SKM-1 treated with dmso at 0.1 percent for 144 hours (cell line): Measurements from ENCODE around the gene FGF23.
"Not testable (repeated sequence)": the region's sequence is repeated elsewhere in the genome, so short reads cannot be mapped to it uniquely, and the experiment has no call there.

ENCODE experiments used
- DNase-seq: peaks from one replicate; lab custom pipeline; 2025; ENCODE audit not compliant: unreplicated experiment; lab: John Stamatoyannopoulos, UW

The FGF23 gene

DNA sequence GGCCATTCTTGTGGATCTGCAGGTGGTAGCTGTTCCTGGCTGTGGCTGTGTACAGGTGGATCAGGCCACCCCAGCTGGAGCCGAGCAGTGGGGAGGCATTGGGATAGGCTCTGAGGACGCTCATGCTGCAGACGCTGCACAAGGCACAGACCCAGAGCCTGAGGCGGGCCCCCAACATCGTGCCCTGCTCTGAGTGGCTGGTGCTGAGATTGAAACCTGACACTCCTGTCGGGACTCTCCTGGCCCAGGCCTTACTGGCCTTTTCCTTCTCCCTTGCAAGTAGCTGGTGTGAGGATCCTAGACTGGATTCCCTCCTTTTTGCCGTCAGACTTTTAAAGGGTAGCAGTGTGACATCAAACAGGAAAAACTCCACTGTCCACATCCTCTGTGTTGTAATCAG lies at the start of gene FGF23:
Gene FGF23, minus strand, starts transcription at position 308 of the 400 bp plus-strand sequence. Its CDS starts 130 bp downstream, at position 178.
- no peak for DNase-seq

DNA sequence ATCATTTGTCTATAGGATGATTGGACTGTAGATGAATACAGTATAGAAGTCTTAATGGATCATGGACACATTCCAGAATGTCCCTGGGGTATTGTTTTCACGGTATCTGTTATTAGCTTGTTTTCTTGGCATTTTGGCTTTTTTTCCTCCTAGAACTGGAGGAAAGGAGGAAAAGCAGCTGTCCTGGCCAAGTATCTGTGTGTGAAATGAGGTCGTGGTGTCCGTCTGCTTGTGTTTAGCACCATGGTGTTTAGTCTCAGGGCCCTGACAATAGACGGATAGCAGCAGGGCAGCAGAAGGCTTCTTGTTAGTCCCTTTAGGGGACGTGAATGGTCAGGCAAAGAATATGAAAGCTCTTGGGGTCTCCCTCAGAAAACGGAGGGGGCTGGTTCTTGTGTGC lies 44.9 kb upstream of the FGF23 start:
- no peak for DNase-seq

DNA sequence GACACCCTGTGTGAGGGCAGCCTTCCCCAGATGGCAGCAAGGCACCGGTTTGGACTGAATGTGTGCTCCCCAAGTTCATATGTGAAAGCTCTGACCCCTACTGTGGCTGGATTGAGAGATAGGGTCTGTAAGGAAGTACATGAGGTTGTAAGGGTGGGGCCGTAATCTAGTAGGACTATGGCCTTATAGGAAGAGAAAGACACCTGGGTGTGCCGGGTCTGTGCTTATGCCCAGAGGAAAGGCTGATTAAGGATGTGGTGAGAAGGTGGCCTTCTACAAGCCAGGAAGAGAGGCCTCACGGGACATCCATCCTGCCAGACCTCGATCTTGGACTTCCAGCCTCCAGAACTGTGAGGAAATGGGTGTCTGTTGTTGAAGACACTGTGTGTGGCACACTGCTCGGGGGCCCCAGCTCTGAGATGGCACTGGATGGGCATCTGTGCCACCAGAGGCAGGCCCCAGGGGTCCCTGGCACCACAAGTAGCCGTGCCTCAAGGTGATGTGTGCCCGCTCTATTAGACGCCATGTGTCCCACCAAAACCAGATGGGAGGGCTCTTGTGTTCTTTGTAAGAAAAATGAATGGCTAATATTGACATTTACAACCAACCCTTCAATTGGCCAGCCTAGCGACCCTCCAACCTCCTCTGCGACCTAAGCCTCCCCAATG lies 44.1 kb upstream of the FGF23 start:
- no peak for DNase-seq

DNA sequence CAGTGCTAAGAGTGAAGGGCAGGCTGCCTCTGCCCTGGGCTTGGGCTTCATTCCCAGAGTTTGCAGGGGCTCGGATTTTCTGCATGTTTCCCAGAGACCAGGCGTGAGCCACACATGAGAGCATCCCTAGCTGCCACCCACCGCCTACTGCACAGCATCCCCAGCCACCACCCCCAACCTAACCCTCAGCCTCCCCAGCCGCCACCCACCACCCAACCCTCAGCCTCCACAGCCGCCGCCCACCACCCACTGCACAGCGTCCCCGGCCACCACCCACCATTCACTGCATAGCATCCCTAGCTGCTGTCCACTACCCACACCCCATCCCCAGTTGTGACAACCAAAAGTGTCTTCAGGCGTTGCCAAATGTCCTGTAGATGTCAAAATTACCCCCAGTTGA lies 43.5 kb upstream of the FGF23 start:
- no peak for DNase-seq

DNA sequence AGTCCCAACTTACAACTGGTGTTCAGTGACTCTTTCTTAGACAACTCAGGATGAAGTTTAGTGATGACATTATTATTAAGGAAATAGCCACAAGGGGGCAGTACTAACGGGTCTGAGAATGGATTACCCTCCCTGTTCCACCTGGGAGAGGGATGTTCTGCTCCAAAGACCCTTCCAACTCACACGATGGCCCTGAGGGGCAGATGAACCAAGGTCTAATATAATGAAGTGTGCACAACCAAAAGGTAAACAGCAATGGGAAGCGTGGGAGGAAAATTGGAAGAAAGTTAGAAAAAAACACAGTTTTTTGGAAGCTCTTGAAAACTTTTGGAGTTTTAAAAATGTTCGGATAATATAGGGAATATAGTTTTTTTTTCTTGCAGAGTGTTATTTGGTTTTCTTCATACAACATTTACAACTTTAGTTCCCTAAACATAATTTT lies 42.1 kb upstream of the FGF23 start:
- DNase-seq: peak; percentile 18

DNA sequence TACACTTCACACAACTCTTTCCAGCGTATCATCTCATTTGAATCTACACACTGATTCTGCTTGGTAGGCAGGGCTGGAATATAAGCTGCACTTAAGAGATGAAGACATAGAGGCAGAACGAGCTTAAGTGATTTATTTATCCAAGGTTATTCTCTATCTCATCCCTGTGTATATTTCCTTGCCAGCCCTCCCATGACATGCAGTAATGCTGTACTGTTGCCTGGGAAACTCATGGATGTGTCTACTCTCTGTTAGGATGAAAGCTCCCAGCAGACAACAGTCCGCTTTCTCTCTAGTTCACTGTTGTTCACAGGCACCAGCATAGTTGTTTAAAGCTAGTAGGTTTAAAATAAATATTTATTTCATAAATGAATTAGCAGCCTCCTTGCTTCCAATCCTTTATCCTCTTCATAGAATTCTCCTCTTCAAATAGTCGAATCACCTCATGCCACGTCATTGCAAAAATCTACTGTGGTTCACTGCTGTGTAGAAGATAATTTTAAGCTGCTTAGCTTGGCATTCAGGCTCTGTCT lies 40.7 kb upstream of the FGF23 start:
- no peak for DNase-seq

DNA sequence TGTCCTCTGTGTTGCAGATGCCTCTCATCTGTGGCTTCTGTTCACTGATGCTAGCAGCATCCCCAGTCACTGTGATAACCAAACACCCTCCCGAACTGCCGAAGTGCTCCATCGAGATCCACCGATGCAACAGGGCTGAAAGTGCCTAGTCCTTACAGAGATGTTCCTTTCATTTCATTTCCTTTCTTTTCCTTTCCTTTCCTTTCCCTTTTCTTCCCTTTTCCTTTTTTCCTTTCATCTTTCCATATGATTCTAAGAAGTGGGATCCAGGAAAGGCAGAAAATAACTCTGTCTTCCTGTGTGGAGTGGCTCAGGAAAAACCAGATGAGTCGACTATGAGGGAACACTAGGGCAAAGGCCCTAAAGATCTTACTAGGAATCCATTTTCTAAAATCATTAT lies 39.4 kb upstream of the FGF23 start:
- DNase-seq: no peak

DNA sequence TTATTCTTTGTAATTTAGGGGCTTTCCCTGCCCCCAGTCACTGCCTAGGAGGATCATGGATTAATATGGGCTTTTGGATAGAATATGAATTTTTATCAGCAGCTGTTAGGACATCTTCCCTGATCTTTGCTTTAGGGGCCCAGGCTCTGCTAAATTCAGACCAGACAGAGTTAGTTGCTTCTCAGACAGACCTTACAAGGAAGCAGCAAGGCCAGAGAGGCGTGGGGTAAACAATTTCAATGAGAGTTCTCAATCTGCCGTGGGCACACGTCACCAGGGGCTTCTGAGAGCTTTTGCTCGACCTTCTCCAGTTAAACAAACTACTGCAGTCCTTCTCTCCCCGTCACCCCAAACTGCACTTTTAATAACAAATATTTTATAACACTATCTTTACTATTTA lies 38.4 kb upstream of the FGF23 start:
- no peak for DNase-seq

DNA sequence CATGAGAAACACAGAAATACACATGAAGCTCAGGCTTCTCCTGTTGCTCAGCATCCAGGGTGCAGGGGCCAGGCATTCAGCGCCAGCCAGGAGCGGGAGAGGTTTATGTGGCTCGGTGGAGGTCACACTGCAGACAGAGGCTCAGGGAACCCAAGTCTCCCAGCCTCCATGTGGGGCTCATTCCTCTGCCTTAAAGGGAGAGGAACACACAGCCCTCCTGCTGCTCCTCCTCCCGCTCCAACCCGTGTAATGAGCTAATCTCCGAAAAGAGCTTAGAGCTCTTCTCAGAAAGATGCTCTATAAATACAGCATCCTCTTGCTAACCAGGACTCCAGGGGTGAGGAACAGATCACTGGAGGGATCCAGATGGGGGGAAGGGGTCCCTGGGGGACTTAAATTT lies 37.9 kb upstream of the FGF23 start:
- DNase-seq: no peak

DNA sequence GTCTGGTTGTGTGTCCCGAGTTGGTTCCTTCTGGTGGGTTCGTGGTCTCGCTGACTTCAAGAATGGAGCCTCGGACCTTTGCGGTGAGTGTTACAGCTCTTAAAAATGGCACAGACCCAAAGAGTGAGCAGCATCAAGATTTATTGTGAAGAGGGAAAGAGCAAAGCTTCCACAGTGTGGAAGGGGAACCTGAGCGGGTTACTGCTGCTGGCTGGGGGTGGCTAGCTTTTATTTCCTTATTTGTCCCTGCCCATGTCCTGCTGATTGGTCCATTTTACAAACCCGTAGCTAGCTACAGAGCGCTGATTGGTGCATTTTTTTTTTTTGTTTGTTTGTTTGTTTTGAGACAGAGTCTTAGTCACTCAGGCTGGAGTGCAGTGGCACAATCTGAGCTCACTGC lies 36.8 kb upstream of the FGF23 start:
- DNase-seq: no peak

DNA sequence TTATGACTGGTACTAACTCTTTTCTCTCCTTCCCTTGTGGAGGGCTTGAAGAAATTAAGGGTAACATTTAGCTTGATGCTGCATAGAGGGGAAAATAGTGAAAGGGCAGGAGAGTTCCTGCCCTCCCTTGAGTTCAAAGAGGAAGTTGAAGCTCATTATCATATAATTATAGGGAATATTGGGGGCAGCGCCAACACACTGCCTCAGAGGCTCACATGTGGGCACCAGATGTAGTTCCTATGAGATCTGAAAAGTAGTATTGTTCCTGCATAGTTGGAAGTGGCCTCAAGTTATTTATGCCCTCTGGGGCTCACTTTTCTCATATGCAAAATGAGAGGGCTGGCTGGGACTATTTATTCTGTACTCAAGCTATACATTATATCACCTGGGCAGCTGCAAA lies 33.0 kb upstream of the FGF23 start:
- no peak for DNase-seq

DNA sequence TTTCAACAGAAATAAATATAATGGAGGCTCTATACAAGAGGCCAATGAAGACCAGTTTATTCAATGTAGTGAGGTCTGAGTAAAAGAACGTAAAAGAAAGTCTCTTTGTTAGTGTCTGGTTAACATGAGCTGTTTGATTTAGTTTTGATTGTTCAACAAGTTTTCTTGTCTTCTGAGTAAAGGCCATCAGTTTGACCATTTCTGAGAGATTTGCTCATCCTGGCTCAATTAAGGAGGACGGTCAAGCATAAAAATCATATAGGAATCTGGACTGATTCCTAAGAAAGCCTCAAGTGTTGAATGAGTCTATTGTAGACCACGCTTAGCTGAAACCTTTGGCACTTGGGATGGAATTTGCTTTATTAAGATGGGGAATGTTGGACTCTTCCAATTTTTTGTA lies 32.5 kb upstream of the FGF23 start:
- no peak for DNase-seq

DNA sequence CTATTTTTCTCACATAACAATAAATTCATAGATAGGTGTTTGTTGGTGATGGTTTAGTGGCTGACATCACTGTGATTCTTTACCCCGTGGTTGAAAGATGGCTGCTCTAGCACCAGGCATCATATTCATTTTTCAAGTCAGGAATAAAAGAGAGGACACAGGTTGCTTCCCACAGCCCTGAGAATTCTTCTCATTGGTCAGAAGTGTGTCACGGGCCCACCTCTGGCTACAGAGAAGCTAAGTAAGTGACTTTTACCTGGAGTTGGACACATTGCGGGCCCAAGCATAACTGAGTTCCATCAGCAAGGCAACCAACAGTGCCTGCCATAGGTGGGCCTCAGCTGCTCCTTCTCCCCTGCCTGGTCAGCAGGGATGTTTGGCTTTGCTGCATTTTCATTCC lies 27.6 kb upstream of the FGF23 start:
- DNase-seq: no peak

DNA sequence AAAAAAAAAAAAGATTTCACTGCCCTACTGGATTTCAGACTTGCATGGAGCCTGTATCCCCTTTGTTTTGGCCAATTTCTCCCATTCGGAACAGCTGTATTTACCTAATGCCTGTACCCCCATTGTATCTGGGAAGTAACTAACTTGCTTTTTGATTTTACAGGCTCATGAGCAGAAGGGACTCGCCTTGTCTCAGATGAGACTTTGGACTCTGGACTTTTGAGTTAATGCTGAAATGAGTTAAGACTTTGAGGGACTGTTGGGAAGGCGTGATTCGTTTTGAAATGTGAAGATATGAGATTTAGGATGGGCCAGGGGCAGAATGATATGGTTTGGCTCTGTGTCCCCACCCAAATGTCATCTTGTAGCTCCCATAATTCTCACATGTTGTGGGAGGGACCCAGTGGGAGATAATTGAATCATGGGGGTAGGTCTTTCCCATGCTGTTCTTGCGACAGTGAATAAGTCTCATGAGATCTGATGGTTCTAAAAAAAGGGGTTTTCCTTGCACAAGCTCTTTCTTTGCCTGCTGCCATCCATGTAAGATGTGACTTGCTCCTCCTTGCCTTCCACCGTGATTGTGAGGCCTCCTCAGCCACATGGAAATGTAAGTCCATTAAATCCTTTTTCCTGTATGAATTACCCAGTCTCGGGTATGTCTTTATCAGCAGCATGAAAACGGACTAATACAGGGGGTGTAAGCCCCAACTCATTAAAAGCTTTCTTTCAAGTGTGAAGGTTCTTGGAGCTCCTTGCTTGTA lies 25.5 kb upstream of the FGF23 start:
- DNase-seq: not testable (repeated sequence)

DNA sequence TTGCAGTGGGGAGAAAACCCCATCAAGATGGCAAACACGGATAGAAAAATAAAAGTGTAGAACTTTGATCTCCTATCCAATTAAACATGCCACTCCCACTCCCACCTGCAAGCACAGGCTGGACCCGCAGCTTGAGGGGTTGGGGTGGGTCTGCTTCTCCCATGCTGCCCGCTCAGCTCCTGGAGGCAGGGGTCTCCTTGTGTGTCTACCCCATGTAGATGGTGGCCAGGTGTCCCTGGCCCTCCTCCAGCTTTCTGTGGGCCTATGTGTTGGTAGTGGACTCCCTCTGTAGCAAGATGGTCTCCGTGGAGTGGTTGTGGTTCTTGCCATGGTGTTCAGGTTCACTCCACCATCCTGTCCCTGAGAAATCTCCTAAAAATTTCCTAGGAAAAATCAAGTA lies 23.5 kb upstream of the FGF23 start:
- no peak for DNase-seq

DNA sequence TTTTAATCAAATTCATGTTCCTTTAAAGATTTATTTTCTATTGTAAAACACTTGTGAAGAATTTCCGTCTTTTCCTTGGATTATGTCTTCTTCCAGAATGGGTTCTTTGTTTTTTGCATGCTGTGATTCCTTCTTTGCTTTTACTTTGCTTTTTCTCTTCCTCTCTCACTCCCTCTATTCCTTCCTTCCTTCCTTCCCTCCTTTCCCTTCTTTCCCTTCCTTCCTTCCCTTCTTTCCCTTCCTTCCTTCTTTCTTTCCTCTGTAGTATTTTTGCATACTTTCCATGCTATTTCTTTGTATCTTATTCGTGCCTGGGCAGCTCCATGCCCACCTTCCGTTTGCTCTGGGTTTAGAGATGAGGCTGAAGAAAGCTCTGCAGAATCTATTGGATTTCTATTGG lies 21.6 kb upstream of the FGF23 start:
- no peak for DNase-seq

DNA sequence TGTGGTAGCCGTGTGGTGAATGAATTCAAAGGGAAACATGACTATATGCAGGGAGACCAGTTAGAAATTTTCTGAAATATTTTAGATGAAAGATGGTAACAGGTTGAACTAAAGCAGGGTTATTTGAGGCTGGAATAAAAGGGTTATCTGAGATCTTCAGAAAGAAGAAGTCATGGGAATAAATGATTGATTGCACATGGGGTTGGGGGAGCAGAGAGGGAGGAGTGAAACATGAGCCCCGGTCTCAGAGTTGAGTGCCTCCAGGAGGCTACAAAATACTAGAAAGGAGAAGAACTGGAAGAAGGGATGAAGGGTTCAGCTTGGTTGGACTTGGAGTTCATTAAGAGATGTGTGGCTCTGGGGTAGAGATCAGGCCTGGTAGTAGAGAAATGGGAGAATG lies 16.3 kb upstream of the FGF23 start:
- no peak for DNase-seq

DNA sequence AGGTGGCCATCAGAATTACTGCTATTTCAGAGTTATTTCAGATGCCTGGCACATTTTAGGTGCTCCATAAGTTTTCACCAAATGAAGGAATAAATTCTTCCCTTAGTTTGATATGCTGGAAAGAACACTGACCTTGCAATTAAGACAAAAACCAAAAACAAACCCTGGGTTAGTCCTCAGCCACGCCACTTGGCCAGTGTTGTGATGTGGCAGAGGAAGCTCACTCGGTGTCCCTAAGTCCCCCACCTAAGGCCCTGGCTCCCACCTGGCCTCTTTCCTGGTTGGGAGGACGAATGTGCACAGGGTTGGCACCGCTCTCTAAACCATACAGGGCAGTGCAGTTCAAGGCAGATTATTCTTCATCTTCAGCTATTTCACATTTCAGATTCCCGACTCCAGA lies 13.7 kb upstream of the FGF23 start:
- no peak for DNase-seq

DNA sequence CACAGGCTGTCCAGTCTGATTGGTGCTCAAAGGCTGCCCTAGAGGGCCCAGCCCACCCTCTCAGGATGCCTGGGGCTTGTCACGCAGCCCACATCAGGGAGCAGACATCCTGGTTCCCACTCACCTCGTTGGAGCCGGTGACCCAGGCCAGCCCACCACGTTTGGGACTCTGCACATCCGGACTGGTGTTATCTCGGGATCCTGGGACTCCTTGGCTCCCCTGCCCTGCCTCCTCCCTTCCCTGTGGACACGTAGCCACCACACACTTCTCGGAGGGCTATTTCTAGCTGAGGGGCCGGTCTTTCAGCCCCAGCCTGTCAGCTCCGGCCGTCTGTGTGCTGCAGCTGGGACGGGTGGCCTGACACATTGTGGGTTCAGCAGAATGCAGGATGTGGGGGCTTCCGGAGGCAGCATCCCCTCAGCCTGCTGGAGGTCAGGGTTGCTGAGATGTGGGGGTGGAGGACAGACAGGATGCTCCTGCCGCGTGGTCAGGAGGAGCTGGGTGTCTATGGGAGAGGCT lies 12.8 kb upstream of the FGF23 start:
- DNase-seq: no peak

DNA sequence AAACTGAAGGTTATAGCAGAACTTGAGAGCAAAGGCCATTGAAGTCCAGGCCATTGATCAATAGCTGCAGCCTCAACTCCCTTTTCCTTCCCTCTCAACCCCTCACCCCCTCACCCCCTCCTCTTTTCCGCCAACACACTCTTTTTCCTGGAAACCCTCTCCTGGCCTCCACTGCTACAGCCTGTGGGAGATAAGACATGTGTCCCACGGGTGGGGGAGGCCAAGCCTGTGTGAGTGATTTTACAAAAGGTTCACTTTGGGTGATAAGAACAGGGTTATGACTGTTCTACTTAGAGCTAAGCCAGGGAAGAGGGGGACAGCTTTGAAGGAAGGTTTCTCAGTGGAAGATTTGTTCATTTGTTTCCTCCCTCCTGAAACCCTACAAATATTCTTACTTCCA lies 9.2 kb upstream of the FGF23 start:
- DNase-seq: no peak

DNA sequence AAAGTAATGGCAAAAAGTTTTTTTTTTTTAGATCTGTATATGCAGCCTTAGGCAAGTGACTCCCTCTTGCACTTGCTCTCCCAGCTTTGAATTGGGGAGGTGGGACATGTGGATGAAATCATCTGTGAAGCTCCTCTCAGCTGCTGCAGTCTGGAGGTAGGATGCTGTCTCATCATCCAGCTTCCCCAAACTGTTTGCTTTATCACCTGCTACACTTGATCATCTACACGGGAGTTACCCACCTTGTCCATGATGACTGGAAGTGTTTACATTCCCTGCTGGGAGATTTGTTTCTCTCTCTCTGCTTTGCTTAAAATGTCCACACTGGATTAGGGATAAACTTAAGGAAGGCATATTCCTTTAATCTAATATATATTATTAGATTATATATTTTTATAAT lies 8.5 kb upstream of the FGF23 start:
- no peak for DNase-seq

DNA sequence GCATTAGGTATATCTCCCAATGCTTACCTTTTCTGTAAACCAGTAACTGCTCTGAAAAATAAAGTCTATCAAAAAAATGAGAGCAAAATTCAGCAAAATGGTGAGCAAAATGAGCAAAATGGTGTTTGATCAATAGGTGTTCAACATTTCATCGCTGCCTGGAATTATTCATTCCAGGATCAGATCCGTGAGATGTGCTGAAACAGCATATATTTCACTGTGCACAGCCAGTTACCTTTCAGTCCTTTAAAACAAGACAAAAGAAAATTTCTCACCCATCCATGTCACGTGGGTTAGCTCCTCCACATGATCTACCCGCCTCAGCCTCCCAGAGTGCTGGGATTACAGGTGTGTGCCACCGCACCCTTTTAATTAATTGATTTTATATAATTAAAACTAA lies 8.1 kb upstream of the FGF23 start:
- no peak for DNase-seq
